Measurements from ENCODE around the gene PKP3.
"Not testable (repeated sequence)": the region's sequence is repeated elsewhere in the genome, so short reads cannot be mapped to it uniquely, and the experiment has no call there.

Gene PKP3

GRCh38 chr11:360326-361280 is 33.4 kb upstream of the PKP3 start:
- Histone ChIP-seq H3F3A (ENCODE audit: insufficient read depth, low read length) (no peaks in the 10 kb centered on the region), H3K79me2 (ENCODE audit: low read length) (no peaks in the 10 kb centered on the region), H3K4me1 (ENCODE audit: low read length) (0 out of 2 replicates have a peak, but pooled peaks cover 3% of the 10 kb centered on the region), H3K9me2 (replicated peaks; ENCODE audit: insufficient read depth, low read length) (no peaks in the 10 kb centered on the region), H3K4me2 (ENCODE audit: low read depth, low read length) (no peak overlapping the region), H3K9me3 (replicated peaks; ENCODE audit: insufficient read depth, low read length) (no peaks in the 10 kb centered on the region), H3K9ac (ENCODE audit: low read length) (no peak overlapping the region), H3K36me3 (replicated peaks; ENCODE audit: insufficient read depth, low read length) (no peaks in the 10 kb centered on the region), H3K4me3 (ENCODE audit: low read length) (no peak overlapping the region), H3K27ac (ENCODE audit: low read length) (no peak overlapping the region), H3K27me3 (replicated peaks; ENCODE audit: insufficient read depth, low read length) (peaks cover 55% of the 10 kb centered on the region), H2AFZ (ENCODE audit: low read length) (no peak overlapping the region), H4K20me1 (ENCODE audit: insufficient read depth, low read length) (no peaks in the 10 kb centered on the region)
- no peak for DNase-seq
- TF ChIP-seq EZH2 (optimal IDR thresholded peaks at IDR 0.05; ENCODE audit: low read depth, low read length) (no peak), EZH2phosphoT487 (IDR thresholded peaks at IDR 0.05; ENCODE audit: low read length) (no peak), CTCF (IDR thresholded peaks at IDR 0.05; ENCODE audit: low read length) (no peak)

DNA sequence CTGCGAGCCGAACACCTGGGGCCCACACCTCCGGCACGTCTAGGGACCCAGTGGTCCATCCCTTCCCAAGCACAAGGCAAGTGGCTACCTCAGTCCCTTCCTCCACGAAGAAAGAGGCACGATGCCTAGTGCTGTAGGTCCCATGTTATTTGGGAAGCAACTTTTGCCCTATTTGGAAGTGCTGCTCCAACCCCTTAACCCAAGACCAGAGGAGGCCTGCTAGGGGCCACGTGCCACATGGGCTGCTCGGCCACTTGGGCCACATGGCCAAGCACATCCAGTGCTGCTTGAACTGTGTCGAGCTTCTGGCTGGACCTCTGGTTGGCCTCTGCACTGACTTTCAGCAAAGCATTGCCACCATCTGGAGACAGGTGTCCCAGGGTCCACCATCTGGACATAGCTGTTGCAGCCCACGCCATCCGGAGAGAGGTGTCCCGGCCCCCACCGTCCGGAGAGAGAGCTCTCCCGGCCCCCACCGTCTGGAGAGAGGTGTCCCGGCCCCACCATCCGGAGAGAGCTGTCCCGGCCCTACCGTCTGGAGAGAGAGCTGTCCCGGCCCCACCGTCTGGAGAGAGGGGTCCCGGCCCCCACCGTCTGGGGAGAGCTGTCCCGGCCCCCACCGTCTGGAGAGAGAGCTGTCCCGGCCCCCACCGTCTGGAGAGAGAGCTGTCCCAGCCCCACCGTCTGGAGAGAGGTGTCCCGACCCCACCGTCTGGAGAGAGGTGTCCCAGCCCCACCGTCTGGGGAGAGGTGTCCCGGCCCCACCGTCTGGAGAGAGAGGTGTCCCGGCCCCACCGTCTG is 31.2 kb upstream of the PKP3 start:
- Histone ChIP-seq H3K9me3 (replicated peaks; ENCODE audit: insufficient read depth, low read length) (no peaks in the 10 kb centered on the region), H3K9me2 (replicated peaks; ENCODE audit: insufficient read depth, low read length) (no peaks in the 10 kb centered on the region), H4K20me1 (ENCODE audit: insufficient read depth, low read length) (no peaks in the 10 kb centered on the region), H3K4me2 (ENCODE audit: low read depth, low read length) (no peak overlapping the region), H3K9ac (ENCODE audit: low read length) (no peak overlapping the region), H3K36me3 (replicated peaks; ENCODE audit: insufficient read depth, low read length) (no peaks in the 10 kb centered on the region), H2AFZ (ENCODE audit: low read length) (no peak overlapping the region), H3K79me2 (ENCODE audit: low read length) (no peaks in the 10 kb centered on the region), H3K27ac (ENCODE audit: low read length) (no peak overlapping the region), H3F3A (ENCODE audit: insufficient read depth, low read length) (no peaks in the 10 kb centered on the region), H3K4me3 (ENCODE audit: low read length) (no peak overlapping the region), H3K4me1 (ENCODE audit: low read length) (0 out of 2 replicates have a peak, but pooled peaks cover 3% of the 10 kb centered on the region), H3K27me3 (replicated peaks; ENCODE audit: insufficient read depth, low read length) (peaks cover 71% of the 10 kb centered on the region)
- DNase-seq: no peak
- TF ChIP-seq EZH2 (optimal IDR thresholded peaks at IDR 0.05; ENCODE audit: low read depth, low read length) (no peak), EZH2phosphoT487 (IDR thresholded peaks at IDR 0.05; ENCODE audit: low read length) (no peak), CTCF (IDR thresholded peaks at IDR 0.05; ENCODE audit: low read length) (no peak)

DNA sequence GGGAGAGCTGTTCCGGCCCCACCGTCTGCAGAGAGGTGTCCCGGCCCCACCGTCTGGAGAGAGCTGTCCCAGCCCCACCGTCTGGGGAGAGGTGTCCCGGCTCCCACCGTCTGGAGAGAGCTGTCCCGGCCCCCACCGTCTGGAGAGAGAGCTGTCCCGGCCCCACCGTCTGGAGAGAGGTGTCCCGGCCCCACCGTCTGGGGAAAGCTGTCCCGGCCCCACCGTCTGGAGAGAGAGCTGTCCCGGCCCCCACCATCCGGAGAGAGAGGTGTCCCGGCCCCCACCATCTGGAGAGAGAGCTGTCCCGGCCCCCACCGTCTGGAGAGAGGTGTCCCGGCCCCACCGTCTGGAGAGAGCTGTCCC is 30.6 kb upstream of the PKP3 start:
- H3K36me3 ChIP-seq (replicated peaks; ENCODE audit: insufficient read depth, low read length); H3K9me2 ChIP-seq (replicated peaks; ENCODE audit: insufficient read depth, low read length); H3K9me3 ChIP-seq (replicated peaks; ENCODE audit: insufficient read depth, low read length); H3K9ac ChIP-seq (ENCODE audit: low read length); H3K4me3 ChIP-seq (ENCODE audit: low read length); H3K4me1 ChIP-seq (ENCODE audit: low read length); H4K20me1 ChIP-seq (ENCODE audit: insufficient read depth, low read length); H3K79me2 ChIP-seq (ENCODE audit: low read length); H2AFZ ChIP-seq (ENCODE audit: low read length); DNase-seq; H3K4me2 ChIP-seq (ENCODE audit: low read depth, low read length); H3F3A ChIP-seq (ENCODE audit: insufficient read depth, low read length); H3K27ac ChIP-seq (ENCODE audit: low read length): not testable (repeated sequence)
- H3K27me3 ChIP-seq (replicated peaks; ENCODE audit: insufficient read depth, low read length): peaks cover 77% of the 10 kb centered on the region
